ENCODE data around the gene KMO.

Gene KMO

DNA sequence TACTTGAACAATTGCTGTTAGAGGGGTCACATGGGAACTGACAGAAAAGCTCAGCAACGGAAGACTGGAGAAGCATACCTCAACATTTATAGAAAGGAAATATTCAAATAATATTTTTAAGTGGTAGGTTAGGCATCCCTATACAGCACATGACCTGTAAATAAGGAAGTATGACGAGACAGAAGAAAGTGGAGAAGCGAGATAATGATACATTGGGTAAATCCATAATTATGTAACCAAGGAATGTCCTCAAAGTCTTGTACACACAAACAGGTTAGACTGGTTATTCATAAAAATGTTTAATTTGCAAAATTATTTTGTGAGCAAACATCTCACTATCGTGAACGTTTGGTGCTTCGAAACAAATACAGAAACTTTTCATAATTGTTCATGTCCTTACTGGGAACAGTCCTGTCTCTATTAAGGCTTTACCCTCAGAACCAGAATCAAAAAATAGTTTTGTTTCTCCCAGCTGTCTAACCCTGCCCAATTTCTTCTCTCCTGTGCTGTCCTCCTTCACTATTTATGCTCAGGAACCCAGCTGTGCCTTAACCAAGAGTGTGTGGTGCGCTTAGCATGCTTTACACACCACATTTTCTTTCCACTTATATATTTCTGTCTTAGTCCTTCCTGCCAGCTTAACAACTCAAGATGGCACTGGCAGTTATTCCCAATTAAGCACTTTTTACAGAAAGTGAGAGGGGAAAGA, 10.2 kb downstream of the KMO start:
- no peak for DNase-seq

DNA sequence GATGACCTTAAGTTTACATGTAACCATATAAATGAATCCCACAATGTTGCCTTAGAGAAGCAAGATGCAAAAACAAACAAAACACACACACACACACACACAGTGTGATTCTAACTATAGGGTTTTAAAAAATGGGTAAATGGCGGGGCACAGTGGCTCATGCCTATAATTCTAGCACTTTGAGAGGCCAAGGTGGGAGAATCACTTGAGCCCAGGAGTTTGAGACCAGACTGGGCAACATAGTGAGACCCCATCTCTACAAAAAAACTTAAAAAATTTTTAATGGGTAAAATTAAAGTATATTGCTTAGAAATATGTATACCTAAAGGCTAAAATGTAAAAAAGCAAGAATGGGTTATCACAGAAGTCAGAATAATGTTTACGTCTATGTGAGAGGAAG, 15.8 kb downstream of the KMO start:
- no peak for DNase-seq

GRCh38 chr1:241550318-241550717, 18.1 kb downstream of the KMO start:
- no peak for DNase-seq

DNA sequence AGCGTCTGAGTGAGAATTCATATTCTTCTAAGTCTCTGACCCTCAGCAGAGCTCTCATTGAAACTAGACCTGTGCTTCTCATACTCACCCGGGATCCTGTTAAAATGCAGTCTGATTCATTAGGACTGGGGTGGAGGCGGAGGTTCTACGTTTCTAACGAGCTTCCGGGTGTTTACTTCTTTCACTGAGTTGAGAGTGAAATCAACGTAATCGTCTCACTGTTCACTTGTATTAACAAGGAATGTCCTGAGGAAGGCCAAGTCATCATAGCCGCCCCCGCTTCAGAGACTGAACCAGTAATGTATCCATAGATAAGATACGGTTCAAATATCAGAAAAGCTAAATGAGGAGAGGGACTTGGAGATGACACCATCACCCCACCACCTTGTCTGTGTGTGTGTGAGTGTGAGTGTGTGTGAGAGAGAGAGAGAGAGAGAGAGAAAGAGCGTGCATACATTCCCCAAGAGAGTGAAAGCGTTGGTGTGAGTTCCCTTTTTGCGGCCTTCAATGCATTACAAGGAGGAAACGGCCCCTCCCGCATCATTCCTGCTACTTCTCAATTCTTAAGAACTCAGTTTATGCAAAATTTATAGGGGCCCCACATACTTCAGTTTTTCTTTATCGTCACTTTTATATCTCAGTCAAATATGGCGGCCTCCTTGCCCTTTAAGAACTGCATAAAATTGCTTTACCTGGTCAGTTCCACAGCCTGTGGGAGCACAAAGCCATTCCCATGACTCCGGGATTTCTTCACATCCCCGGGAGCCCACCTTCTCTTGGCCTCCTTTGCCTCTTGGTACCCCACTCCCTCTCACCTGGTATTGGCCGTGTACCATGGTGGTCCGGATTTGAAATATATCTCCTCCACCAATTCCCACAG, 19.8 kb downstream of the KMO start:
- DNase-seq = no peak

DNA sequence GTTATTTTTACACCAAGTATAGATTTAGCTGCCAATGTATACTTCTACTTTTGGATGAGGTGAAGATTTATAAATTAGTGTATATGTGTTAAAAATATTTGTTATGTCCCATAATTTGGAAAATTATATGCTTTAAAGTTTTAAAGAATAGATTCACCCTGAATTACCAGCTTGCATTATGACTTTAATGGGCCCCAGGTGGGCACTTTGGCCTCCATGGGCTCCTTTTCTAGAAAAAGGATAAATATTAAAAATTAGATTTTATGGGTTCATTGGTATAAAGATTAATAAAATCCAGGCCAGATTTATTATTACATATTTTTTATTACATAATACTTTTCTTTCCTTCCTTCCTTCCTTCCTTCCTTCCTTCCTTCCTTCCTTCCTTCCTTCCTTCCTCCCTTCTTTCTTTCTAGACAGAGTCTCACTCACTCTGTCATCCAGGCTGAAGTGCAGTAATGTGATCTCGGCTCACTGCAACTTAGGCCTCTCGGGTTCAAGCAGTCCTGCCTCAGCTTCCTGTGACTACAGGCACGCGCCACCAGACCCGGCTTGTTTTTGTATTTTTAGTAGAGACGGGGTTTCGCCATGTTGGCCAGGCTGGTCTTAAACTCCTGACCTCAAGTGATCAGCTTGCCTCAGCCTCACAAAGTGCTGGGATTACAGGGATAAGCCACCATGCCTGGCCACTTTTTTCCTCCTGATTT, 21.9 kb downstream of the KMO start:
- DNase-seq = no peak

- DNase-seq = no peak
Observed at GRCh38 chr1:241555526-241555925, 23.3 kb downstream of the KMO start.

DNA sequence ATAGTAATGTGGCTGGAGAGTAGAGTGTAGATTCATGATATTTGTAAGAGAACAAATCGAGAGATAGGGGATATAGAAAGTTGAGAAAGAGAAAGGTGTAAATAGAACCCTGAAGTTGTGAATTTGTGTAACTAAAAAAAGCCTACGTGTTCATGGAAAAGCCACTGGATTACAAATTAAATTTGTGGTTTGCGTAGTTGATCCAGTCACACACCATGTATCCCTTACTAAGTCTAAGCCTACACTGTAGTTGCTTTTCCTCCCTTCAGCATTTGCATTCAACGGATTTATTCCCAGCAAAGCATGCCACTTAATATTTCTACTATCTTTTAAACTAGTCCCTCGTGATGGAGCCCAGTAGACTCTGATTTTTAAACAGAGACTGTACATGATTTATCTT, 24.9 kb downstream of the KMO start:
- DNase-seq = no peak

DNA sequence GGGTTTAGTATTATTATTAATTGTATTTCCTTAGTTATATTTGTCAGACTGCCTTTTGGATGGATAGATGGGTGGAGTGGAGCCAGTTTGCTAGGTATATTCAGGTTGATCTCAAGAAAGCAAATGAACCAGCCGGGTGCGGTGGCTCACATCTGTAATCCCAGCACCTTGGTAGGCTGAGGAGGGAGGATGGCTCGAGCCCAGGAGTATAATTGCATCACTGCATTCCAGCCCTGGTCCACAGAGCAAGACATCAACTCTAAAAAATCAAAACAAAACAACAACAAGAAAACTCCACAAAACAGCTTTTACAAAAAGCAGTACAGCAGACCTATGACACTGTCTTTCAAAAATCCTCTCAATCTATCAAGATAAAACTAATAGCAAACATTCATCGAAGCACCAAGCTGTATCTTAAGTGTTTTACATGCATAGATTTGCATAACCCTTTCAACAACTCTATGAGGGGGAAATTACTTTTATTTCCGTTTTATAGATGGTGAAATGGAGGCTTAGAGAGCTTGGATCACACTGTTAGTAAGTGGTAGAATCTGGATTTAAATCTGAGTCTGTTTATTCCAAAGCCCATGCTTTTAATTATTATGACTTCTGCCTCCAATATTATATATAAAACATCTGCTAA, 25.5 kb downstream of the KMO start:
- no peak for DNase-seq

DNA sequence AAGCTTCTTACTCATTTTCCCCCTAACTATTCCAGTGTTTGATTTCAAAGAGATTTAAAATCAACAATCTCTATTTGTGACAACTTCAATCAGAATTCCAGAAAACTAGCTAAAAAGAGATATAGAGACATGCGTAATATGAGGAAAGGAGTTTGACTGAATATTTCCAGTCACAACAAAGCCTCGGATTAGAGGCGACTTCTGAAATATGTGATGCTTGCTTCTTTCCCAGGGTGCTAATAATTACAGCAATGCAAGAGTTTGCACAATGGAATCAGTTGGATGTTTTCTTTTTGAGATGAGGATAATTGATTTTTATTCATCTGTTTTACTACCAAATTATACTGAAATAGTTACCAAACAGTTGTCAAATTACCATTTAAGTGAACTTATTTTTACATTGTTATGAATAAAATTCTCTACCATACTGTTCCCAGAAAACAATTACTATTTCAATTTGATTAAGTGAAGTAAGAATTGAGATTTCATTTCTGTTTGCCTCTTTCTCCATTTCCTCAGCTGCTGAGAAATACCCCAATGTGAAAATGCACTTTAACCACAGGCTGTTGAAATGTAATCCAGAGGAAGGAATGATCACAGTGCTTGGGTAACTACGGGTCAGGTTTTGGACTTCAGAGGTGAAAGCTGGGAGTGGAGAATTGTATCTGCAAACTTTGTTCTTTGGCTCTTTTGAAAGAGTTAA, 28.1 kb downstream of the KMO start:
- no peak for DNase-seq

GRCh38 chr1:241560849-241561187, 28.6 kb downstream of the KMO start:
- no peak for DNase-seq

DNA sequence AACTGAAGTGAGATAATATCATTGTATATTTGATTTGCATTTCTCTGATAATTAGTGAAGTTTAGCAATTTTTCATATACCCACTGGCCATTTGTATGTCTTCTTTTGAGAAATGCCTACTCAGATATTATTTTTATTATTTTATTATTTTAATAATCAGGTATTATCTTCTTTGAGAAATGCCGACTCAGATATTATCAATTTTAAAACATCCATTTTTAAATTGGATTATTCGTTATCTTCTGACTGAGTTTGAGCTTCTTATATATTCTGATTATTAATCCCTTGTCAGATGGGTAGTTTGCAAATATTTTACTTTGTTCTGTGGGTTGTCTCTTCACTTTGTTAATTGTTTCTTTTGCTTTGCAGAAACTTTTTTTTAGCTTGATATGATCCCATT, 37.7 kb downstream of the KMO start:
- DNase-seq = no peak

GRCh38 chr1:241574154-241574553, 42.0 kb downstream of the KMO start:
- no peak for DNase-seq

DNA sequence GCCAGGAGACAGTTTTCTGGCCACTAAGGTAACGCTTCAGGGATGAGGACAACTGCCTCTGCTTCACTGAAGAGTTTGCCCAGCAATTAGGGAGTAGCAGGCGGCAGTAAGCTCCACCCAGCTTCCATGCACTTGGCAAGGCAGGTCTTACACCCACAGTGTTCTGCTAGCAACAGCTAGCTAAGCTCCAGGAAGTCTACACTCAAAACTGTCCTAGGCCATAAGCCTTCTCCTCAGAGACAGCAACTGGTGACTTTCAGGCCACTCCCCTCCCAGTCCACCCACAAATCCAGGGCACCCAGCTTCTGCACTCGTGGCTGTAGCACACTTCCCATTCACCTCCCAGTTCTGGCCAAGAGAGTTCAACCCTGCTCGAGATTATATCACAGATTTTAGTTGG, 47.3 kb downstream of the KMO start:
- peak; percentile 3 for DNase-seq

DNA sequence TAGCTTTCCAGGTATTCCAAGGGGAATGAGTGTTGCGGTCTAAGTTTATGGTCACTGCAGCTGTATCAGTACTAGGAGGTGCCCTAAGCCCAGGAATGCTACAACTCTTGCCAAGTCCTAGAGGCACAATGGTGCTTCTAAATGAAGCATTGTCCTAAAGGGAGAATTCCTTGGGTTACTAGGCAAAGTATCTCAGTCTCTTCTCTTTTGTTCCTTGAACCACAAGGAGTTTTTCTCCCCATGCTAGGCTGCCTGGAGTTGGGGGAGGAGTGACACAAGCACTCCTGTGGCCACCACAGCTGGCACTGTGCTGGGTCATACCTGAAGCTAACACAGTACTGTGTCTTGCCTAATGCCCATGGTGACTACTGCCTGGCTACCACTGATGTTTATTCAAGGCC, 50.7 kb downstream of the KMO start:
- no peak for DNase-seq

- no peak for DNase-seq
Observed at GRCh38 chr1:241586905-241587512, 54.8 kb downstream of the KMO start.

GRCh38 chr1:241589521-241589920, 57.3 kb downstream of the KMO start:
- peak; percentile 38 for DNase-seq

DNA sequence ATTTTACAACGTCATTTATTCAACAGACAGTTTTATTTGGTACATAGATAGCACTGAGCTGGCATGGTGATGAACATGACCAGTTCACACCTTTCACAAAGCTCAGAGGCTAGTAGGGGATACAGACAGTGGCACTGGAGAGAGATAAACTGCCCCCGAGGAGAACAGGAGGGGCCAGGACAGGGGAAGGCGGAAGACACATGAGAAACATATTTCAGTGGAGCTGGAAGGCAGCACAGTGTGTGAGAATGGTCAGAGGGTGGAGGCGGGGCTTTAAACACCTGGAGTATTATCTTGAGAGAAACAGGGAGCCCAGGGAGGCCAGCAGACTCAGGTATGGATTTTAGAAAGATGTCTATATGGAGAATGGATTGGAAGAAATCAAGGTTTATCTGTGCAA, 58.5 kb downstream of the KMO start:
- peak; percentile 46 for DNase-seq

DNA sequence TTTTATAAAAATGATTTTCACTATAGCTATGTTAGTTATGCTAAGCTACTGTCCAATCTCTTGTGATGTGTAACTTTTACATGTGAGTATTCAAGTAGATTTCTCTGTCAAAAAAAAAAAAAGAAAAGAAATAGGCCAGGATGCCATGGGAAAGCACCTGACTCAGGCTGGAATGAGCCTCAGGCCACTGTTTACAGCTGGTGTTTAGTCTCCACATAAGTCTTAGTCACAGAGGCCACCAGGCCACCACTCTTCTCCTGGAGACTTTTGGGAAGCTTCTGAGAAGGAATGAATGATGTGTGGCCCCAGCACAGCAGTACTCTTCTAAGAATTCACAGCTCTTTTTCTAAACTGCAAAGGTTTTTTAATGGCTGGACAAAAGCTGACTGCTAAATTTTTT, 59.1 kb downstream of the KMO start:
- DNase-seq = peak; percentile 20

DNA sequence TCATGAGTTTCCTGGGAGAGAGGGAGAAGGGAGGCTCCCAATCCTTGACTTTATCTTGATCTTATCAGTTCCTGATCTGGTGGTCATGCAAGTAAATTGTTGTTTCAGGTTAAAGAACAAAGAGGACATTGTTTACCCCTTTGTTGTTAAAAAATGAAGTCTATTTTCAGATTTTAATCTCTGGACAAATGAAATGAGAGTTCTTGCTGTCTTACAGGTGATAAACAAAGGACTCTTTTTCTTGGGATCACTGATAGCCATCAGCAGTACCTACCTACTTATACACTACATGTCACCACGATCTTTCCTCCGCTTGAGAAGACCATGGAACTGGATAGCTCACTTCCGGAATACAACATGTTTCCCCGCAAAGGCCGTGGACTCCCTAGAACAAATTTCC, 59.6 kb downstream of the KMO start:
- DNase-seq = no peak

DNA sequence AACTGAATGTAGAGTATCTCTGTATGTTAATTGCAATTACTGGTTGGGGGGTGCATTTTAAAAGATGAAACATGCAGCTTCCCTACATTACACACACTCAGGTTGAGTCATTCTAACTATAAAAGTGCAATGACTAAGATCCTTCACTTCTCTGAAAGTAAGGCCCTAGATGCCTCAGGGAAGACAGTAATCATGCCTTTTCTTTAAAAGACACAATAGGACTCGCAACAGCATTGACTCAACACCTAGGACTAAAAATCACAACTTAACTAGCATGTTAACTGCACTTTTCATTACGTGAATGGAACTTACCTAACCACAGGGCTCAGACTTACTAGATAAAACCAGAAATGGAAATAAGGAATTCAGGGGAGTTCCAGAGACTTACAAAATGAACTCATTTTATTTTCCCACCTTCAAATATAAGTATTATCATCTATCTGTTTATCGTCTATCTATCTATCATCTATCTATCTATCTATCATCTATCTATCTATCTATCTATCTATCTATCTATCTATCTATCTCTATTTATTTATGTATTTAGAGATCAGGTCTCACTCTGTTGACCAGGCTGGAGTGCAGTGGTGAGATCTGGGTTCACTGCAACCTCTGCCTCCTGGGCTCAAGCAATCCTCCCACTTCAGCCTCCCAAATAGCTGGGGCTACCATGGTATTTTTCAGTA, 60.2 kb downstream of the KMO start:
- no peak for DNase-seq

- DNase-seq = no peak
Observed at GRCh38 chr1:241593186-241593585, 61.0 kb downstream of the KMO start.

DNA sequence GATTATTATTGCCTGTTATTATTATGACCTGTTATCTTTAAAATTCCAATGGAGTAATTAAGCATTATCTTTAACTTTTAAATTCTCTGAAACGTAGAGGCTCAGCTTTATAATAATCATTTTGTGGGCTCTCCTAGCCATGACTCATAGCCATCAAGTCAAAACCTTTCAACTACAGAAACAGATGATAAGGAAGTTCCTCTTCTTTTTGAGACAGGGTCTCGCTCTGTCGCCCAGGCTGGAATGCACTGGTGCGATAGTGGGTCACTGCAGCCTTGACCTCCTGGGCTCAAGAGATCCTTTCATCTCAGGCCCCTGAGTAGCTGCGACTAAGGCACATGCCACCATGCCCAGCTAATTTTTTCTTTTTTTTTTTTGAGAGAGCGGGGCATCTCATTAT, 64.5 kb downstream of the KMO start:
- no peak for DNase-seq

Data from NCI-H146 (cell line).